ENCODE measurements around the gene MKI67.

GRCh38 chr10:128147064-128147463, 20.8 kb upstream of the MKI67 start:
- TF ChIP-seq CTCF (IDR thresholded peaks at IDR 0.05): no peak
- no peak for TF ChIP-seq EP300 (IDR thresholded peaks at IDR 0.05; ENCODE audit: borderline replicate concordance in 1 of 2, low read depth in 1 of 2, low read length in 1 of 2)
- TF ChIP-seq CHD2 (IDR thresholded peaks at IDR 0.05; ENCODE audit: low read length, partially characterized antibody): no peak
- no peak for TF ChIP-seq YY1 (IDR thresholded peaks at IDR 0.05; ENCODE audit: low read depth)
- no peak for TF ChIP-seq EZH2phosphoT487 (IDR thresholded peaks at IDR 0.05; ENCODE audit: borderline replicate concordance, low read depth)
- no peak for TF ChIP-seq RAD21 (IDR thresholded peaks at IDR 0.05; ENCODE audit: low read length)
- no peak for TF ChIP-seq USF2 (IDR thresholded peaks at IDR 0.05; ENCODE audit: borderline replicate concordance, low read depth, low read length)
- no peak for TF ChIP-seq REST (IDR thresholded peaks at IDR 0.05; ENCODE audit: low read depth, low read length)
- TF ChIP-seq USF1 (IDR thresholded peaks at IDR 0.05; ENCODE audit: borderline replicate concordance, low read depth): no peak
- no peak for TF ChIP-seq TAF1 (IDR thresholded peaks at IDR 0.05; ENCODE audit: borderline replicate concordance, low read depth, low read length)
- no peak for TF ChIP-seq RCOR1 (IDR thresholded peaks at IDR 0.05; ENCODE audit: low read length)
